SKM-1 treated with dmso at 0.1 percent for 144 hours (cell line): ENCODE data around the gene MBD5.
A peak's percentile ranks its signal among the peaks of the same experiment; 100 is the strongest.
"Not testable (repeated sequence)": the region's sequence is repeated elsewhere in the genome, so short reads cannot be mapped to it uniquely, and the experiment has no call there.

Source experiments
- DNase-seq: peaks from one replicate; lab custom pipeline; 2025; ENCODE audit not compliant: unreplicated experiment; lab: John Stamatoyannopoulos, UW

The MBD5 gene

GRCh38 chr2:148021059-148021861 lies at the start of gene MBD5:
Gene MBD5 (plus strand): TSS chr2:148021091.
- no peak for DNase-seq

- no peak for DNase-seq
These were observed 44.8 kb upstream of the MBD5 start for GRCh38 chr2:147976102-147976501.

GRCh38 chr2:147977679-147978078 lies 43.2 kb upstream of the MBD5 start:
- no peak for DNase-seq

- DNase-seq, result no peak
These were observed 39.9 kb upstream of the MBD5 start for GRCh38 chr2:147980940-147981528.

GRCh38 chr2:147989102-147989501 lies 31.8 kb upstream of the MBD5 start:
- no peak for DNase-seq

- peak; percentile 21 for DNase-seq
These were observed 31.0 kb upstream of the MBD5 start for GRCh38 chr2:147989809-147990403.

- not testable (repeated sequence) for DNase-seq
These were observed 25.9 kb upstream of the MBD5 start for GRCh38 chr2:147994965-147995364.

- no peak for DNase-seq
These were observed 24.1 kb upstream of the MBD5 start for GRCh38 chr2:147996828-147997227.

- DNase-seq, result no peak
These were observed 22.7 kb upstream of the MBD5 start for GRCh38 chr2:147998203-147998602.

GRCh38 chr2:147999126-147999525 lies 21.8 kb upstream of the MBD5 start:
- DNase-seq, result no peak

- DNase-seq, result no peak
These were observed 20.8 kb upstream of the MBD5 start for GRCh38 chr2:148000095-148000494.

- DNase-seq, result not testable (repeated sequence)
These were observed 18.5 kb upstream of the MBD5 start for GRCh38 chr2:148002420-148002819.

GRCh38 chr2:148006249-148007007 lies 14.5 kb upstream of the MBD5 start:
- DNase-seq, result no peak

- no peak for DNase-seq
These were observed 13.5 kb upstream of the MBD5 start for GRCh38 chr2:148007219-148007900.

GRCh38 chr2:148008411-148008810 lies 12.5 kb upstream of the MBD5 start:
- not testable (repeated sequence) for DNase-seq

GRCh38 chr2:148013876-148014275 lies 7.0 kb upstream of the MBD5 start:
- no peak for DNase-seq

GRCh38 chr2:148014616-148015015 lies 6.3 kb upstream of the MBD5 start:
- DNase-seq, result no peak

- DNase-seq, result peak; percentile 100
These were observed 506 bp upstream of the MBD5 start, which contains the start of gene ORC4 for GRCh38 chr2:148020111-148021058. Gene ORC4 (minus strand): TSS chr2:148020737. CDS start chr2:147975958, 44,779 bp downstream.

- no peak for DNase-seq
These were observed 995 bp downstream of the MBD5 start for GRCh38 chr2:148021886-148022285.

GRCh38 chr2:148022351-148022750 lies 1.5 kb downstream of the MBD5 start:
- DNase-seq, result no peak
